H1 (cell line): ENCODE measurements around the gene ZNF155.

Experiments
- BCL11A ChIP-seq, 2 experiments: IDR thresholded peaks; one replicate each; pipeline ENCODE4 v1.6.1; 2011; ENCODE audit warnings: low read depth in 2 of 2, low read length in 2 of 2, mild to moderate bottlenecking in 2 of 2
- CBX8 ChIP-seq: fragments of 300-800, 300-1000 bp; sonication (generic); IDR thresholded peaks from 2 replicates; pipeline ENCODE4 v1.7.1; 2016; ENCODE audit warnings: low read depth, low read length, borderline replicate concordance
- JUN ChIP-seq: IDR thresholded peaks from 2 replicates; pipeline ENCODE4 v1.6.1; 2011; ENCODE audit warnings: low read depth, mild to moderate bottlenecking, improper control_type of control experiment, low read length
- TF ChIP-seq, protein P1 (sequence below): IDR thresholded peaks from 2 replicates; pipeline ENCODE4 v1.6.1; 2011; ENCODE audit warnings: low read length, improper control_type of control experiment
- TF ChIP-seq, protein P2 (sequence below), 3 experiments: IDR thresholded peaks; 1 replicate in 2 of 3; 2 replicates in 1 of 3; pipeline versions ENCODE4 v1.5.1 to v1.6.1; 2011; ENCODE audit warnings: low read length in 3 of 3, mild to moderate bottlenecking in 3 of 3, inconsistent platforms in 2 of 3, low read depth in 1 of 3, moderate library complexity in 1 of 3; ENCODE audit not compliant: insufficient read depth in 1 of 3; ENCODE audit errors: control extremely low read depth in 1 of 3
- TF ChIP-seq, protein P3 (sequence below): IDR thresholded peaks from 2 replicates; pipeline ENCODE4 v1.6.1; 2012; ENCODE audit warnings: inconsistent platforms

GRCh38 chr19:44025217-44025936 is 41.4 kb downstream of the ZNF155 start, which contains the start of gene ZNF222:
- TF ChIP-seq, protein P1, sequence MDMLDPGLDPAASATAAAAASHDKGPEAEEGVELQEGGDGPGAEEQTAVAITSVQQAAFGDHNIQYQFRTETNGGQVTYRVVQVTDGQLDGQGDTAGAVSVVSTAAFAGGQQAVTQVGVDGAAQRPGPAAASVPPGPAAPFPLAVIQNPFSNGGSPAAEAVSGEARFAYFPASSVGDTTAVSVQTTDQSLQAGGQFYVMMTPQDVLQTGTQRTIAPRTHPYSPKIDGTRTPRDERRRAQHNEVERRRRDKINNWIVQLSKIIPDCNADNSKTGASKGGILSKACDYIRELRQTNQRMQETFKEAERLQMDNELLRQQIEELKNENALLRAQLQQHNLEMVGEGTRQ: no peak
- TF ChIP-seq, protein P2, sequence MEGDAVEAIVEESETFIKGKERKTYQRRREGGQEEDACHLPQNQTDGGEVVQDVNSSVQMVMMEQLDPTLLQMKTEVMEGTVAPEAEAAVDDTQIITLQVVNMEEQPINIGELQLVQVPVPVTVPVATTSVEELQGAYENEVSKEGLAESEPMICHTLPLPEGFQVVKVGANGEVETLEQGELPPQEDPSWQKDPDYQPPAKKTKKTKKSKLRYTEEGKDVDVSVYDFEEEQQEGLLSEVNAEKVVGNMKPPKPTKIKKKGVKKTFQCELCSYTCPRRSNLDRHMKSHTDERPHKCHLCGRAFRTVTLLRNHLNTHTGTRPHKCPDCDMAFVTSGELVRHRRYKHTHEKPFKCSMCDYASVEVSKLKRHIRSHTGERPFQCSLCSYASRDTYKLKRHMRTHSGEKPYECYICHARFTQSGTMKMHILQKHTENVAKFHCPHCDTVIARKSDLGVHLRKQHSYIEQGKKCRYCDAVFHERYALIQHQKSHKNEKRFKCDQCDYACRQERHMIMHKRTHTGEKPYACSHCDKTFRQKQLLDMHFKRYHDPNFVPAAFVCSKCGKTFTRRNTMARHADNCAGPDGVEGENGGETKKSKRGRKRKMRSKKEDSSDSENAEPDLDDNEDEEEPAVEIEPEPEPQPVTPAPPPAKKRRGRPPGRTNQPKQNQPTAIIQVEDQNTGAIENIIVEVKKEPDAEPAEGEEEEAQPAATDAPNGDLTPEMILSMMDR (IDR thresholded peaks at IDR 0.05; ENCODE audit: control extremely low read depth in 1 of 3, insufficient read depth in 1 of 3, low read depth in 1 of 3, low read length in 3 of 3): no peak
- TF ChIP-seq JUN (no peak), CBX8 (no peak), BCL11A (IDR thresholded peaks at IDR 0.05; ENCODE audit: low read depth in 2 of 2, low read length in 2 of 2) (no peak)
- TF ChIP-seq, protein P3, sequence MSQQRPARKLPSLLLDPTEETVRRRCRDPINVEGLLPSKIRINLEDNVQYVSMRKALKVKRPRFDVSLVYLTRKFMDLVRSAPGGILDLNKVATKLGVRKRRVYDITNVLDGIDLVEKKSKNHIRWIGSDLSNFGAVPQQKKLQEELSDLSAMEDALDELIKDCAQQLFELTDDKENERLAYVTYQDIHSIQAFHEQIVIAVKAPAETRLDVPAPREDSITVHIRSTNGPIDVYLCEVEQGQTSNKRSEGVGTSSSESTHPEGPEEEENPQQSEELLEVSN: no peak
